GM23248 (cell line): Measurements from ENCODE around the gene CATSPERE. TPM values are rescaled to one million over a fixed set of nuclear protein-coding genes. Genes with fewer than 3 reads are reported as not detected.
"Not testable (repeated sequence)": the region's sequence is repeated elsewhere in the genome, so short reads cannot be mapped to it uniquely, and the experiment has no call there.

Experiments
- DNase-seq: peaks from one replicate; pipeline ENCODE4 v3.0.0-alpha.2; 2015
- H2AFZ ChIP-seq: fragments of 200-600 bp; sonication (generic); 2 replicates; pipeline ENCODE4 v1.6.1; 2016; ENCODE audit warnings: antibody characterized with exemption
- H3F3A ChIP-seq: fragments of 200-600 bp; sonication (generic); 2 replicates; pipeline ENCODE4 v1.6.1; 2016; ENCODE audit warnings: mild to moderate bottlenecking, antibody characterized with exemption, mixed run types; ENCODE audit not compliant: insufficient read depth
- H3K27ac ChIP-seq: fragments of 200-600 bp; sonication (generic); 2 replicates; pipeline ENCODE4 v1.5.1; 2016; ENCODE audit warnings: mild to moderate bottlenecking
- H3K27me3 ChIP-seq: fragments of 200-600 bp; sonication (generic); replicated peaks from 2 replicates; pipeline ENCODE4 v1.6.1; 2016; ENCODE audit warnings: mild to moderate bottlenecking; ENCODE audit not compliant: insufficient read depth
- H3K36me3 ChIP-seq: fragments of 200-600 bp; sonication (generic); 2 replicates; pipeline ENCODE4 v1.6.1; 2016; ENCODE audit warnings: low read depth, mild to moderate bottlenecking
- H3K4me1 ChIP-seq: fragments of 200-600 bp; sonication (generic); 2 replicates; pipeline ENCODE4 v1.6.1; 2016; ENCODE audit warnings: mild to moderate bottlenecking; ENCODE audit not compliant: insufficient read depth
- H3K4me2 ChIP-seq: fragments of 200-600 bp; sonication (generic); one replicate; pipeline ENCODE4 v1.6.1; 2016; ENCODE audit warnings: mild to moderate bottlenecking; ENCODE audit not compliant: unreplicated experiment
- H3K4me3 ChIP-seq: fragments of 200-600 bp; sonication (generic); 2 replicates; pipeline ENCODE4 v1.5.1; 2016; ENCODE audit warnings: mild to moderate bottlenecking
- H3K79me2 ChIP-seq: fragments of 200-600 bp; sonication (generic); 2 replicates; pipeline ENCODE4 v1.6.1; 2016; ENCODE audit warnings: mild to moderate bottlenecking; ENCODE audit not compliant: insufficient read depth
- H3K9ac ChIP-seq: fragments of 200-600 bp; sonication (generic); 2 replicates; pipeline ENCODE4 v1.6.1; 2016; ENCODE audit warnings: mild to moderate bottlenecking
- H3K9me2 ChIP-seq: fragments of 200-600 bp; sonication (generic); 2 replicates; pipeline ENCODE4 v1.6.1; 2016; ENCODE audit warnings: mixed run types, mild to moderate bottlenecking, moderate library complexity; ENCODE audit not compliant: insufficient read depth
- H3K9me3 ChIP-seq: fragments of 200-600 bp; sonication (generic); one replicate; pipeline ENCODE4 v1.6.1; 2017; ENCODE audit warnings: low read depth
- H4K20me1 ChIP-seq: fragments of 200-600 bp; sonication (generic); 2 replicates; pipeline ENCODE4 v1.6.0; 2016; ENCODE audit not compliant: insufficient read depth
- EZH2 ChIP-seq: fragments of 200-600 bp; sonication (generic); IDR thresholded peaks from 2 replicates; pipeline ENCODE4 v1.6.1; 2018; ENCODE audit warnings: antibody characterized with exemption, mild to moderate bottlenecking; ENCODE audit not compliant: insufficient read depth, poor library complexity, severe bottlenecking
- EZH2phosphoT487 ChIP-seq: fragments of 200-600 bp; sonication (generic); IDR thresholded peaks from 2 replicates; pipeline ENCODE4 v1.6.1; 2018; ENCODE audit warnings: antibody characterized with exemption, moderate library complexity, mild to moderate bottlenecking, low read depth; ENCODE audit not compliant: insufficient read depth
- WGBS, 2 experiments: methylation state at CpG; one replicate each; pipeline ENCODE4 v1.1.6; 2015 to 2017; ENCODE audit warnings: low lambda C conversion rate in 2 of 2, low coverage in 1 of 2; ENCODE audit errors: missing lambda C conversion rate in 2 of 2; 5-methylcytosine and 5-hydroxymethylcytosine counted together
- in situ Hi-C: fragments of 300-500 bp; cut with MboI; formaldehyde crosslinking; loops from 2 replicates; pipeline ENCODE4 v1.15.0; 2020
- polyA plus RNA-seq: library from polyadenylated mRNA; unstranded; fragments of >200 nt; fragmentation: Nextera tagmentation; extraction: Ambion mirVana; gene quantifications from 2 replicates; pipeline ENCODE4 v1.2.1, GENCODE V29; 2016
- total RNA-seq: library from RNA; depleted of rRNA; stranded (reverse); fragments of >200 nt; shearing (Covaris generic); gene quantifications from 2 replicates; pipeline ENCODE4 v1.2.3, GENCODE V29; 2014

Gene CATSPERE
- total and polyA plus RNA-seq, 2 experiments from 2014 or later = 0.85 to 1.2 TPM

- Histone ChIP-seq H3K36me3 (no peaks in the 10 kb centered on the region), H3K79me2 (no peaks in the 10 kb centered on the region), H3K4me1 (no peaks in the 10 kb centered on the region), H3K9me3 (no peaks in the 10 kb centered on the region), H3K27ac (no peak overlapping the region), H2AFZ (no peak overlapping the region), H3K4me3 (no peak overlapping the region), H4K20me1 (no peaks in the 10 kb centered on the region), H3F3A (no peaks in the 10 kb centered on the region), H3K27me3 (no peaks in the 10 kb centered on the region), H3K9me2 (no peaks in the 10 kb centered on the region), H3K4me2 (no peak overlapping the region), H3K9ac (no peak overlapping the region)
- no peak for TF ChIP-seq EZH2phosphoT487
- no peak for TF ChIP-seq EZH2
- WGBS, 2 experiments = 4 to 15% methylated on average over 1 of the region's 1 CpG
- DNase-seq = no peak
- in situ Hi-C loops = no loop called here
Measured at GRCh38 chr1:244496186-244496585, 35.1 kb downstream of the CATSPERE start.

- H3K79me2 ChIP-seq = no peaks in the 10 kb centered on the region
- H3K4me3 ChIP-seq = no peak overlapping the region
- H3K27me3 ChIP-seq = no peaks in the 10 kb centered on the region
- no peaks in the 10 kb centered on the region for H3K9me2 ChIP-seq
- H3K4me1 ChIP-seq = no peaks in the 10 kb centered on the region
- WGBS, 2 experiments = 82 to 84% methylated on average over 1 of the region's 1 CpG
- in situ Hi-C loops = no loop called here
- no peak overlapping the region for H3K4me2 ChIP-seq
- no peaks in the 10 kb centered on the region for H3K36me3 ChIP-seq
- no peak overlapping the region for H3K9ac ChIP-seq
- H3F3A ChIP-seq = no peaks in the 10 kb centered on the region
- no peaks in the 10 kb centered on the region for H3K9me3 ChIP-seq
- no peak overlapping the region for H2AFZ ChIP-seq
- H3K27ac ChIP-seq = no peak overlapping the region
- TF ChIP-seq EZH2 (no peak), EZH2phosphoT487 (no peak)
- peak; percentile 6 for DNase-seq
- no peaks in the 10 kb centered on the region for H4K20me1 ChIP-seq
Measured at GRCh38 chr1:244497805-244498204, 36.7 kb downstream of the CATSPERE start.

GRCh38 chr1:244499484-244499883 is 38.4 kb downstream of the CATSPERE start:
- H4K20me1 ChIP-seq, H3K4me2 ChIP-seq, H3F3A ChIP-seq, H2AFZ ChIP-seq, H3K27ac ChIP-seq, H3K9me3 ChIP-seq, H3K9ac ChIP-seq, H3K4me3 ChIP-seq, H3K79me2 ChIP-seq, H3K27me3 ChIP-seq, H3K36me3 ChIP-seq, in situ Hi-C loops, H3K9me2 ChIP-seq, DNase-seq, H3K4me1 ChIP-seq: not testable (repeated sequence)
- 53 to 80% methylated on average over 1 to 2 of the region's 2 CpGs for WGBS, 2 experiments

- H3K27ac ChIP-seq, DNase-seq, H3K4me2 ChIP-seq, H4K20me1 ChIP-seq, H3K79me2 ChIP-seq, in situ Hi-C loops, H2AFZ ChIP-seq, H3K9ac ChIP-seq, H3K9me2 ChIP-seq, H3K36me3 ChIP-seq, H3K9me3 ChIP-seq, H3K4me3 ChIP-seq, H3K27me3 ChIP-seq, H3F3A ChIP-seq, H3K4me1 ChIP-seq: not testable (repeated sequence)
- WGBS, 2 experiments = 50 to 53% methylated on average over 4 of the region's 4 CpGs
Measured at GRCh38 chr1:244500515-244500914, 39.4 kb downstream of the CATSPERE start.

- H3K4me3 ChIP-seq = no peak overlapping the region
- no peaks in the 10 kb centered on the region for H3F3A ChIP-seq
- no peak overlapping the region for H3K9ac ChIP-seq
- no peaks in the 10 kb centered on the region for H3K79me2 ChIP-seq
- no peaks in the 10 kb centered on the region for H3K4me1 ChIP-seq
- no peaks in the 10 kb centered on the region for H3K36me3 ChIP-seq
- no peak overlapping the region for H2AFZ ChIP-seq
- in situ Hi-C loops = no loop called here
- peaks cover 4% of the 10 kb centered on the region for H3K9me3 ChIP-seq
- no peak overlapping the region for H3K4me2 ChIP-seq
- H3K27ac ChIP-seq = no peak overlapping the region
- 48 to 61% methylated on average over 3 of the region's 3 CpGs for WGBS, 2 experiments
- H4K20me1 ChIP-seq = no peaks in the 10 kb centered on the region
- no peak for DNase-seq
- H3K27me3 ChIP-seq = no peaks in the 10 kb centered on the region
- no peaks in the 10 kb centered on the region for H3K9me2 ChIP-seq
- TF ChIP-seq EZH2phosphoT487 (no peak), EZH2 (no peak)
Measured at GRCh38 chr1:244502630-244503029, 41.6 kb downstream of the CATSPERE start.
